K562 (cell line): ENCODE data around the gene APPL2. TPM values are rescaled to one million over a fixed set of nuclear protein-coding genes. Genes with fewer than 3 reads are reported as not detected.

Experiments used
- ATF7 ChIP-seq: fragments of 450-650 bp; IDR thresholded peaks from 2 replicates; pipeline ENCODE4 v1.7.1; 2014; ENCODE audit warnings: mild to moderate bottlenecking, moderate library complexity
- CREM ChIP-seq: IDR thresholded peaks from 2 replicates; pipeline ENCODE4 v1.6.1; 2014; ENCODE audit warnings: antibody characterized with exemption, low read depth
- DPF2 ChIP-seq: fragments of 450-650 bp; IDR thresholded peaks from 2 replicates; pipeline ENCODE4 v1.6.1; 2016
- MAFF ChIP-seq: IDR thresholded peaks from 2 replicates; pipeline ENCODE4 v1.6.1; 2012; ENCODE audit warnings: low read length, improper control_type of control experiment
- NONO ChIP-seq, 2 experiments: fragments of 200-400 bp in 1 of 2; fragments of 450-650 bp in 1 of 2; formaldehyde crosslinking in 1 of 2; IDR thresholded peaks; 2 replicates each; pipeline ENCODE4 v1.6.1; 2017; ENCODE audit warnings: low read depth in 2 of 2, mild to moderate bottlenecking in 2 of 2, moderate library complexity in 2 of 2, low read length in 1 of 2
- PCBP2 ChIP-seq: fragments of 200-400 bp; formaldehyde crosslinking; IDR thresholded peaks from 2 replicates; pipeline ENCODE4 v1.6.1; 2018; ENCODE audit warnings: low read length, low read depth, mild to moderate bottlenecking, moderate library complexity; ENCODE audit not compliant: poor library complexity, severe bottlenecking
- SRSF9 ChIP-seq: fragments of 200-400 bp; formaldehyde crosslinking; IDR thresholded peaks from 2 replicates; pipeline ENCODE4 v1.6.1; 2017; ENCODE audit warnings: low read depth, low read length, borderline replicate concordance
- ZZZ3 ChIP-seq: fragments of 450-650 bp; IDR thresholded peaks from 2 replicates; pipeline ENCODE4 v1.6.1; 2016; ENCODE audit warnings: antibody characterized with exemption, mild to moderate bottlenecking, moderate library complexity
- polyA plus RNA-seq, 8 experiments: library from polyadenylated mRNA; depleted of rRNA in 4 of 8; stranded (reverse) in 5 of 8; unstranded in 3 of 8; fragments of >200 nt; fragmentation: Nextera tagmentation in 2 of 8; fragmentation: Illumina TruSeq in 1 of 8; extraction: Ambion mirVana in 2 of 8; extraction: Trizol in 1 of 8; gene quantifications; 2 replicates each; pipeline versions ENCODE4 v1.2.1 to v1.2.3, GENCODE V29; 2011 to 2014; ENCODE audit warnings: inconsistent platforms in 1 of 8, missing spikeins in 1 of 8
- total RNA-seq, 7 experiments: library from RNA; depleted of rRNA in 6 of 7; stranded (reverse); fragments of >200 nt in 6 of 7; fragmentation: Illumina TruSeq in 2 of 7; extraction: Trizol in 2 of 7; gene quantifications; 2 replicates each; pipeline versions ENCODE4 v1.2.1 to v1.2.3, GENCODE V29; 2011 to 2021; ENCODE audit warnings: low replicate concordance in 1 of 7
- TF ChIP-seq, protein P1 (sequence below): IDR thresholded peaks from 2 replicates; pipeline ENCODE4 v1.6.1; 2012; ENCODE audit warnings: low read depth, low read length, improper control_type of control experiment, borderline replicate concordance
- TF ChIP-seq, protein P2 (sequence below): sonication (generic); formaldehyde crosslinking; IDR thresholded peaks from 2 replicates; pipeline ENCODE4 v1.8.0; 2022; ENCODE audit warnings: mild to moderate bottlenecking, missing genetic modification reagents
- TF ChIP-seq, protein P3 (sequence below): fragments of 450-650 bp; formaldehyde crosslinking; IDR thresholded peaks from 2 replicates; pipeline ENCODE4 v1.4.0; 2022; ENCODE audit warnings: missing genetic modification characterization
- TF ChIP-seq, protein P4 (sequence below): sonication (generic); formaldehyde crosslinking; IDR thresholded peaks from 2 replicates; pipeline ENCODE4 v1.8.0; 2022; ENCODE audit warnings: mild to moderate bottlenecking, missing genetic modification reagents, borderline replicate concordance

Gene APPL2
- total and polyA plus RNA-seq, 9 of the 15 experiments (the other 6 are each of a cell fraction or from before 2014, with no cell fraction given): 2.1 to 14.4 (median 8.2) TPM

DNA sequence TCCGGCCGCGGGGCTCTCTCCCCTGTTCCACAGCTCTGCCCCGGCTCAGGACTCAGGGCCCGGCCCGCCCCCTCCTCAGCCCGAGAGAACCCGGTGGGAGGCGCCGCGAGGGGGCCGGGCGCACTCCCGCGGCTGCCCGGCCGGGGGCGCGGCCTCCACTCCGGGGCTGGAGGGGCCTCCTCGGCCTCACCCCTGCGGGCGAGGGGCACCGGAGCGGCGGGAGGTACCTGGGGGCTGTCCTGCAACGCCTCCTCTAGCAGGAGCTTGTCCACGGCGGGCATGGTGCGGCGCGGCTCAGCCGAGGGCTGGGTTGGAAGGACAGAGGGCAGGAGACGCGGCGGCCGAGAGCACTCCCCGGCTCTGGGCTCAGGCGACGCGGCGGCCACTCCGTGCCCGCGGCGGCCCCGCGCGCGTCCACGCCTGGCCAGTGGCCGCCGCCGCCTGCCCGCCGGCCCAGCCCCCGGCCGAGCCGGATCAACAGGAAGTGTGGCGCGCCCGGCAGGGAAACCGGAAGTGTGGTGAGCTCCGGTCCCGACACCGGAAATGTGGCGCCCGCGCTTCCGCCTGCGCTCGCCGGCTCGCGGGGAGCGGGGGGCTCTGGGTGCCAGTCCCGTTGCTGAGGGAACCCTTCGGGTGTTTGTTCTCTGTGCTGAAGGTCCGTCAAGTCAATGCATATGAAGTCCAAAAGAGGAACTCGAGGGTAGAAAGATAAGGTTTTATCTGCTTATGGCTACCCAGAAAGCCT, at the start of gene APPL2 (continued):
- TF ChIP-seq, protein P1, sequence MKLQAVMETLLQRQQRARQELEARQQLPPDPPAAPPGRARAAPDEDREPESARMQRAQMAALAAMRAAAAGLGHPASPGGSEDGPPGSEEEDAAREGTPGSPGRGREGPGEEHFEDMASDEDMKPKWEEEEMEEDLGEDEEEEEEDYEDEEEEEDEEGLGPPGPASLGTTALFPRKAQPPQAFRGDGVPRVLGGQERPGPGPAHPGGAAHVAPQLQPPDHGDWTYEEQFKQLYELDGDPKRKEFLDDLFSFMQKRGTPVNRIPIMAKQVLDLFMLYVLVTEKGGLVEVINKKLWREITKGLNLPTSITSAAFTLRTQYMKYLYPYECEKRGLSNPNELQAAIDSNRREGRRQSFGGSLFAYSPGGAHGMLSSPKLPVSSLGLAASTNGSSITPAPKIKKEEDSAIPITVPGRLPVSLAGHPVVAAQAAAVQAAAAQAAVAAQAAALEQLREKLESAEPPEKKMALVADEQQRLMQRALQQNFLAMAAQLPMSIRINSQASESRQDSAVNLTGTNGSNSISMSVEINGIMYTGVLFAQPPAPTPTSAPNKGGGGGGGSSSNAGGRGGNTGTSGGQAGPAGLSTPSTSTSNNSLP: no peak
- TF ChIP-seq MAFF: no peak
- peak; percentile 64 to 89; a peak in 3 of 4 replicates for TF ChIP-seq NONO (IDR thresholded peaks at IDR 0.05; ENCODE audit: low read depth in 2 of 2, low read length in 1 of 2)
- TF ChIP-seq, protein P2, sequence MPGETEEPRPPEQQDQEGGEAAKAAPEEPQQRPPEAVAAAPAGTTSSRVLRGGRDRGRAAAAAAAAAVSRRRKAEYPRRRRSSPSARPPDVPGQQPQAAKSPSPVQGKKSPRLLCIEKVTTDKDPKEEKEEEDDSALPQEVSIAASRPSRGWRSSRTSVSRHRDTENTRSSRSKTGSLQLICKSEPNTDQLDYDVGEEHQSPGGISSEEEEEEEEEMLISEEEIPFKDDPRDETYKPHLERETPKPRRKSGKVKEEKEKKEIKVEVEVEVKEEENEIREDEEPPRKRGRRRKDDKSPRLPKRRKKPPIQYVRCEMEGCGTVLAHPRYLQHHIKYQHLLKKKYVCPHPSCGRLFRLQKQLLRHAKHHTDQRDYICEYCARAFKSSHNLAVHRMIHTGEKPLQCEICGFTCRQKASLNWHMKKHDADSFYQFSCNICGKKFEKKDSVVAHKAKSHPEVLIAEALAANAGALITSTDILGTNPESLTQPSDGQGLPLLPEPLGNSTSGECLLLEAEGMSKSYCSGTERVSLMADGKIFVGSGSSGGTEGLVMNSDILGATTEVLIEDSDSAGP (CRISPR knock-in tag): no peak
- TF ChIP-seq, protein P3, sequence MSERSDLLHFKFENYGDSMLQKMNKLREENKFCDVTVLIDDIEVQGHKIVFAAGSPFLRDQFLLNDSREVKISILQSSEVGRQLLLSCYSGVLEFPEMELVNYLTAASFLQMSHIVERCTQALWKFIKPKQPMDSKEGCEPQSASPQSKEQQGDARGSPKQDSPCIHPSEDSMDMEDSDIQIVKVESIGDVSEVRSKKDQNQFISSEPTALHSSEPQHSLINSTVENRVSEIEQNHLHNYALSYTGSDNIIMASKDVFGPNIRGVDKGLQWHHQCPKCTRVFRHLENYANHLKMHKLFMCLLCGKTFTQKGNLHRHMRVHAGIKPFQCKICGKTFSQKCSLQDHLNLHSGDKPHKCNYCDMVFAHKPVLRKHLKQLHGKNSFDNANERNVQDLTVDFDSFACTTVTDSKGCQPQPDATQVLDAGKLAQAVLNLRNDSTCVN: no peak
- no peak for TF ChIP-seq SRSF9
- no peak; the same call in 1 of the 2 replicates for TF ChIP-seq CREM
- TF ChIP-seq, protein P4, sequence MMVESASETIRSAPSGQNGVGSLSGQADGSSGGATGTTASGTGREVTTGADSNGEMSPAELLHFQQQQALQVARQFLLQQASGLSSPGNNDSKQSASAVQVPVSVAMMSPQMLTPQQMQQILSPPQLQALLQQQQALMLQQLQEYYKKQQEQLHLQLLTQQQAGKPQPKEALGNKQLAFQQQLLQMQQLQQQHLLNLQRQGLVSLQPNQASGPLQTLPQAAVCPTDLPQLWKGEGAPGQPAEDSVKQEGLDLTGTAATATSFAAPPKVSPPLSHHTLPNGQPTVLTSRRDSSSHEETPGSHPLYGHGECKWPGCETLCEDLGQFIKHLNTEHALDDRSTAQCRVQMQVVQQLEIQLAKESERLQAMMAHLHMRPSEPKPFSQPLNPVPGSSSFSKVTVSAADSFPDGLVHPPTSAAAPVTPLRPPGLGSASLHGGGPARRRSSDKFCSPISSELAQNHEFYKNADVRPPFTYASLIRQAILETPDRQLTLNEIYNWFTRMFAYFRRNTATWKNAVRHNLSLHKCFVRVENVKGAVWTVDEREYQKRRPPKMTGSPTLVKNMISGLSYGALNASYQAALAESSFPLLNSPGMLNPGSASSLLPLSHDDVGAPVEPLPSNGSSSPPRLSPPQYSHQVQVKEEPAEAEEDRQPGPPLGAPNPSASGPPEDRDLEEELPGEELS (CRISPR knock-in tag): peak; percentile 20; the same call in 1 of the 2 replicates
- 0 out of 2 replicates have a peak, but pooled peaks have one; percentile 8 for TF ChIP-seq ATF7
- no peak for TF ChIP-seq DPF2
- TF ChIP-seq PCBP2: no peak
- no peak for TF ChIP-seq ZZZ3
